GM23338 (cell line): ENCODE results near the gene DAPK2. TPM values are rescaled to one million over a fixed set of nuclear protein-coding genes. Genes with fewer than 3 reads are reported as not detected.

Source experiments
- ATAC-seq: fragments of 200-7000 bp; cut with Tn5 transposase; 3 replicates; pipeline ENCODE4 v1.9.1; 2020
- DNase-seq: peaks from one replicate; pipeline ENCODE4 v3.0.0-alpha.2; 2015; ENCODE audit warnings: low spot score
- H2AFZ ChIP-seq: fragments of 200-600 bp; sonication (generic); 2 replicates; pipeline ENCODE4 v1.8.0; 2016; ENCODE audit warnings: antibody characterized with exemption, mild to moderate bottlenecking, moderate library complexity
- H3F3A ChIP-seq: fragments of 200-600 bp; sonication (generic); replicated peaks from 2 replicates; pipeline ENCODE4 v1.8.0; 2017; ENCODE audit warnings: antibody characterized with exemption, mixed run types, low read depth
- H3K27ac ChIP-seq: fragments of 200-600 bp; sonication (generic); 2 replicates; pipeline ENCODE4 v1.6.1; 2016; ENCODE audit warnings: low read depth
- H3K27me3 ChIP-seq: fragments of 200-600 bp; sonication (generic); 2 replicates; pipeline ENCODE4 v1.8.0; 2016; ENCODE audit warnings: mild to moderate bottlenecking, mixed run types, moderate library complexity; ENCODE audit not compliant: insufficient read depth
- H3K36me3 ChIP-seq: fragments of 200-600 bp; sonication (generic); 2 replicates; pipeline ENCODE4 v1.8.0; 2016; ENCODE audit warnings: mild to moderate bottlenecking; ENCODE audit not compliant: insufficient read depth
- H3K4me1 ChIP-seq: fragments of 200-600 bp; sonication (generic); 2 replicates; pipeline ENCODE4 v1.8.0; 2016; ENCODE audit warnings: mild to moderate bottlenecking, moderate library complexity; ENCODE audit not compliant: insufficient read depth
- H3K4me2 ChIP-seq: fragments of 200-600 bp; sonication (generic); 2 replicates; pipeline ENCODE4 v1.7.1; 2017; ENCODE audit warnings: mixed run types
- H3K4me3 ChIP-seq: fragments of 200-600 bp; sonication (generic); 2 replicates; pipeline ENCODE4 v1.6.1; 2016; ENCODE audit warnings: mixed run types
- H3K79me2 ChIP-seq: fragments of 200-600 bp; sonication (generic); replicated peaks from 2 replicates; pipeline ENCODE4 v1.8.0; 2017; ENCODE audit warnings: mild to moderate bottlenecking; ENCODE audit not compliant: insufficient read depth
- H3K9me2 ChIP-seq: fragments of 200-600 bp; sonication (generic); 2 replicates; pipeline ENCODE4 v1.8.0; 2017; ENCODE audit not compliant: insufficient read depth
- H4K20me1 ChIP-seq: fragments of 200-600 bp; sonication (generic); replicated peaks from 2 replicates; pipeline ENCODE4 v1.8.0; 2017; ENCODE audit warnings: mild to moderate bottlenecking; ENCODE audit not compliant: insufficient read depth
- H3K27ac Mint-ChIP-seq: 2 replicates; pipeline ENCODE4 v1.8.0; 2020; ENCODE audit warnings: inconsistent platforms, mild to moderate bottlenecking, moderate library complexity, mixed read lengths
- H3K27me3 Mint-ChIP-seq: 3 replicates; pipeline ENCODE4 v1.8.0; 2022; ENCODE audit warnings: low read depth, mild to moderate bottlenecking, moderate library complexity, mixed read lengths, inconsistent platforms; ENCODE audit not compliant: insufficient read depth, poor library complexity
- H3K36me3 Mint-ChIP-seq: 3 replicates; pipeline ENCODE4 v1.8.0; 2021; ENCODE audit warnings: low read depth, mild to moderate bottlenecking, inconsistent platforms, moderate library complexity, mixed read lengths
- H3K4me1 Mint-ChIP-seq: 3 replicates; pipeline ENCODE4 v1.8.0; 2020; ENCODE audit warnings: mild to moderate bottlenecking, inconsistent platforms, mixed read lengths
- H3K4me3 Mint-ChIP-seq: 3 replicates; pipeline ENCODE4 v1.8.0; 2021; ENCODE audit warnings: moderate library complexity, mild to moderate bottlenecking, inconsistent platforms, mixed read lengths
- H3K9me3 Mint-ChIP-seq: 3 replicates; pipeline ENCODE4 v1.8.0; 2020; ENCODE audit warnings: moderate library complexity, mild to moderate bottlenecking, inconsistent platforms, mixed read lengths
- CREB1 ChIP-seq: fragments of 250-450 bp; sonication (Bioruptor Pico); IDR thresholded peaks from 2 replicates; pipeline ENCODE4 v1.5.0; 2020; ENCODE audit warnings: low read depth, mild to moderate bottlenecking, moderate library complexity
- CTCF ChIP-seq, 2 experiments: fragments of 200-600 bp in 1 of 2; sonication (generic) in 1 of 2; conservative IDR thresholded peaks; 2 replicates each; pipeline versions ENCODE4 v1.5.1 to v1.6.1; 2016 to 2017; ENCODE audit warnings: antibody characterized with exemption in 2 of 2, low read depth in 2 of 2, mild to moderate bottlenecking in 2 of 2, moderate library complexity in 1 of 2
- ETS1 ChIP-seq: IDR thresholded peaks from 2 replicates; pipeline ENCODE4 v1.6.1; 2016; ENCODE audit warnings: antibody characterized with exemption
- EZH2 ChIP-seq: fragments of 200-600 bp; sonication (generic); IDR thresholded peaks from one replicate; pipeline ENCODE4 v1.8.0; 2017; ENCODE audit warnings: antibody characterized with exemption, mild to moderate bottlenecking, low read depth; ENCODE audit not compliant: unreplicated experiment
- EZH2phosphoT487 ChIP-seq: fragments of 200-600 bp; sonication (generic); IDR thresholded peaks from one replicate; pipeline ENCODE4 v1.8.1; 2018; ENCODE audit warnings: antibody characterized with exemption; ENCODE audit not compliant: unreplicated experiment
- JUNB ChIP-seq: IDR thresholded peaks from one replicate; pipeline ENCODE4 v1.6.1; 2016; ENCODE audit warnings: antibody characterized with exemption; ENCODE audit not compliant: unreplicated experiment
- NANOG ChIP-seq: IDR thresholded peaks from 2 replicates; pipeline ENCODE4 v1.6.1; 2016; ENCODE audit warnings: antibody characterized with exemption, borderline replicate concordance
- POLR2AphosphoS5 ChIP-seq: IDR thresholded peaks from 2 replicates; pipeline ENCODE4 v1.6.1; 2016; ENCODE audit warnings: antibody characterized with exemption, low read depth
- ZNF114 ChIP-seq: fragments of 250-450 bp; sonication (Bioruptor Pico); IDR thresholded peaks from 2 replicates; pipeline ENCODE4 v1.5.0; 2020; ENCODE audit warnings: mild to moderate bottlenecking, moderate library complexity
- ZNF462 ChIP-seq: fragments of 250-450 bp; sonication (Bioruptor Pico); IDR thresholded peaks from 2 replicates; pipeline ENCODE4 v1.5.0; 2020; ENCODE audit warnings: mild to moderate bottlenecking, moderate library complexity
- polyA plus RNA-seq: library from polyadenylated mRNA; unstranded; fragments of >200 nt; fragmentation: Nextera tagmentation; extraction: Ambion mirVana; gene quantifications from 2 replicates; pipeline ENCODE4 v1.2.1, GENCODE V29; 2016
- total RNA-seq: library from RNA; depleted of rRNA; stranded (reverse); fragments of >200 nt; shearing (Covaris generic); gene quantifications from 2 replicates; pipeline ENCODE4 v1.2.3, GENCODE V29; 2014

Gene DAPK2
- total and polyA plus RNA-seq, 2 experiments from 2014 or later = 1.6 to 3.1 TPM

DNA sequence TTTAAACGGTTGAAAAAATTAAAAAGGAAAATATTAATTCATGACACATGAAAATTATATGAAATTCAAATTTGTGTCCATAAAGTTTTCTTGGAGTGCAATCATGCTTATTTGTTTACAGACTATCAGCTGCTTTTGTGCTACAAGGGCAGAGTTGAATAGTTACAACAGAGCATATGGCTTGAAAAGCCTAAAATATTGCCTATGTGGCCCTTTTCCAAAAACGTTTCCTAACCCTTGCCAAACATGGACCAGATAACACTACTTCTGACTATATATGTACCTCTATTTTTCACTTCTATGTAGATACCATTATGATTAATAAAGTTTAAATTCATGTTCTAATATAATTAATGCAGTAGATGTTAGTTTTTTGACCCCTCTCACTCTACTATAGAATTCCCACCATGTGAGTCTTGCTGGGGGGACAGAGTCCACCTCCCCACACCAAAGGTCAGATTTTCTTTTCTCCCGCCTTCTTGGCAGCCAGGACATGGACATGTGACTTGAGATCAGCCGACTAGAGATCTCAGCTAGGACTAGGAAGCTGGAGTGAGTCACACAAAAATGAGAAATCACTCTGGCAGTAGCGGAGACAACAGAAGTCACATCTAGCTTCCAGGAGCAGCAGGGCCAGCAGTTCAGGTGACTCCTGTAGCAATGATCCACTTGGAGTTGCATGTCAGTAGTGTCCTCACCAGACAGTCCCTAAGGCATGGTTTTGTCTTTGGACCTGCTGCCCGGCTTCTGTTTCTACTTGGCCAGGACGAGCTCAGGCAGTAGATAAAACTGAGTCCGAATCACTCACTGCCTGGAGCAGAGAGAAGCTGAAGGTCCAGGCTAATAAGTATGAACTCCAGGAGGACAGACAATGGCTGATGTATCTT, 24.9 kb upstream of the DAPK2 start:
- ATAC-seq (no peak), DNase-seq (no peak)
- H3K4me3 Mint-ChIP-seq = no peak overlapping the region
- no peak overlapping the region for H2AFZ ChIP-seq
- H3K4me2 ChIP-seq = no peak overlapping the region
- H3K9me2 ChIP-seq = no peaks in the 10 kb centered on the region
- no peak for TF ChIP-seq ZNF114 (CRISPR knock-in tag)
- no peak for TF ChIP-seq CTCF (conservative IDR thresholded peaks at IDR 0.05; ENCODE audit: low read depth in 2 of 2)
- TF ChIP-seq ZNF462 (CRISPR knock-in tag) = no peak
- no peak for TF ChIP-seq CREB1 (CRISPR knock-in tag)
- no peak for TF ChIP-seq EZH2
- TF ChIP-seq ETS1 = no peak
- no peak for TF ChIP-seq EZH2phosphoT487
- no peak for TF ChIP-seq POLR2AphosphoS5
- TF ChIP-seq JUNB = no peak
- no peak for TF ChIP-seq NANOG
- H3K27ac Mint-ChIP-seq = no peak overlapping the region
- H3K79me2 ChIP-seq = no peaks in the 10 kb centered on the region
- no peak overlapping the region for H3K4me3 ChIP-seq
- H3K9me3 Mint-ChIP-seq = no peaks in the 10 kb centered on the region; the same call in 2 of the 3 replicates
- peak overlapping the region; percentile 58; the same call in 1 of the 2 replicates for H3K27ac ChIP-seq
- peaks cover 19% of the 10 kb centered on the region for H3K36me3 Mint-ChIP-seq
- peaks cover 8% of the 10 kb centered on the region; the same call in 1 of the 2 replicates for H3K36me3 ChIP-seq
- H4K20me1 ChIP-seq = no peaks in the 10 kb centered on the region
- H3K4me1 ChIP-seq = no peaks in the 10 kb centered on the region
- H3F3A ChIP-seq = no peaks in the 10 kb centered on the region; the same call in 1 of the 2 replicates
- H3K4me1 Mint-ChIP-seq = no peaks in the 10 kb centered on the region
- peaks cover 4% of the 10 kb centered on the region for H3K27me3 Mint-ChIP-seq
- H3K27me3 ChIP-seq = no peaks in the 10 kb centered on the region
